ENCODE measurements around the gene KRTAP10-6. TPM values are rescaled to one million over a fixed set of nuclear protein-coding genes. Genes with fewer than 3 reads are reported as not detected.
"Not testable (repeated sequence)": the region's sequence is repeated elsewhere in the genome, so short reads cannot be mapped to it uniquely, and the experiment has no call there.

Gene KRTAP10-6
- total and polyA plus RNA-seq, 3 donors from 2014 or later = not detected

DNA sequence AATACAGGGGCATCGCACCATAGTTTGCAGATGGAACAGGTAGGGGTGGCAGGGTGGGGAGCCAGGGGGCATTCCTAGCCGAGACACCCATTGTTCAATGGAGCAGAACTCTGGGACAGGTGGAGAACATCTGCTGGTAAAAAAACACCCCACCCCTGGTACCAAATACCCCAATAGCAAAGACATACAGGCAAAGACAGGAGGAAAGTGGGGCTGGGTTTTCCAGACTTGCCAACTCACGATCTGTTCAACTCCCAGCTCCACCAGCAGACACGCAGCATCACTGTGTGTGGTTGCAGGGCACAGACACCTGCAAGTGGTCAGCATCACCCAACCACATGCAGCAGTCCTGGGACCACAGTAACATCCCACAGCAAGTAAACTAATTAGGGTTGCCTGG lies 19.2 kb upstream of the KRTAP10-6 start:
- H3K9me3 ChIP-seq = no peaks in the 10 kb centered on the region
- WGBS, 2 donors = 88 to 91% methylated on average over 4 of the region's 4 CpGs
- intact Hi-C loops (cut with DNase I; ENCODE audit: low total_unique reads) = no loop called here
- DNase-seq = no peak
- no peaks in the 10 kb centered on the region for H3K4me1 ChIP-seq
- H3K4me3 ChIP-seq = no peak overlapping the region
- no peaks in the 10 kb centered on the region for H3K36me3 ChIP-seq (ENCODE audit: low read depth, missing control alignments)
- no peak for TF ChIP-seq POLR2A (IDR thresholded peaks at IDR 0.05)
- TF ChIP-seq, protein P1, sequence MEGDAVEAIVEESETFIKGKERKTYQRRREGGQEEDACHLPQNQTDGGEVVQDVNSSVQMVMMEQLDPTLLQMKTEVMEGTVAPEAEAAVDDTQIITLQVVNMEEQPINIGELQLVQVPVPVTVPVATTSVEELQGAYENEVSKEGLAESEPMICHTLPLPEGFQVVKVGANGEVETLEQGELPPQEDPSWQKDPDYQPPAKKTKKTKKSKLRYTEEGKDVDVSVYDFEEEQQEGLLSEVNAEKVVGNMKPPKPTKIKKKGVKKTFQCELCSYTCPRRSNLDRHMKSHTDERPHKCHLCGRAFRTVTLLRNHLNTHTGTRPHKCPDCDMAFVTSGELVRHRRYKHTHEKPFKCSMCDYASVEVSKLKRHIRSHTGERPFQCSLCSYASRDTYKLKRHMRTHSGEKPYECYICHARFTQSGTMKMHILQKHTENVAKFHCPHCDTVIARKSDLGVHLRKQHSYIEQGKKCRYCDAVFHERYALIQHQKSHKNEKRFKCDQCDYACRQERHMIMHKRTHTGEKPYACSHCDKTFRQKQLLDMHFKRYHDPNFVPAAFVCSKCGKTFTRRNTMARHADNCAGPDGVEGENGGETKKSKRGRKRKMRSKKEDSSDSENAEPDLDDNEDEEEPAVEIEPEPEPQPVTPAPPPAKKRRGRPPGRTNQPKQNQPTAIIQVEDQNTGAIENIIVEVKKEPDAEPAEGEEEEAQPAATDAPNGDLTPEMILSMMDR (IDR thresholded peaks at IDR 0.05) = no peak
- H3K27ac ChIP-seq = no peak overlapping the region
- no peaks in the 10 kb centered on the region for H3K27me3 ChIP-seq

DNA sequence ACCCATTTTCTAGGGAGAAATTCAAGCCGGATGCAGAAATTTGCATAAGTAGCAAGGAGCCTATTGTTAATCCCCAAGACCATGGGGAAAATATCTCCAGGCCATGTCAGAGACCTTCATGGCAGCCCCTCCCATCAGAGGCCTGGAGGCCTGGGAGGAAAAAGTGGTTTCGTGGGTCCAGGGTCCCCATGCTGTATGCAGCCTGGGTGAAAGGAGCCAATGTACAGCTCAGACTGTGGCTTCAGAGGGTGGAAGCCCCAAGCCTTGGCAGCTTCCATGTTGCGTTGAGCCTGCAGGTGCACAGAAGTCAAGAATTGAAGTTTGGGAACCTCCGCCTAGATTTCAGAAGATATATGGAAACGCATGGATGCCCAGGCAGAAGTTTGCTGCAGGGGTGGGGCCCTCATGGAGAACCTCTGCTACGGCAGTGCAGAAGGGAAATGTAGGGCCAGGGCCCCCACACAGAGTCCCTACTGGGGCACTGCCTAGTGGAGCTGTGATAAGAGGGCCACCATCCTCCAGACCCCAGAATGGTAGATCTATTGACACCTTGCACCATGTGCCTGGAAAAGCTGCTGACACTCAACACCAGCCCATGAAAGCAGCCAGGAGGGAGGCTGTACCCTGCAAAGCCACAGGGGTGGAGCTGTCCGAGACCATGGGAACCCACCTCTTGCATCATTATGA lies 18.0 kb upstream of the KRTAP10-6 start:
- intact Hi-C loops (cut with DNase I; ENCODE audit: low total_unique reads); H3K4me1 ChIP-seq; H3K36me3 ChIP-seq (ENCODE audit: low read depth, missing control alignments); DNase-seq; H3K27ac ChIP-seq; H3K4me3 ChIP-seq; H3K9me3 ChIP-seq; H3K27me3 ChIP-seq: not testable (repeated sequence)
- WGBS, 2 donors = 91 to 97% methylated on average over 7 of the region's 7 CpGs

DNA sequence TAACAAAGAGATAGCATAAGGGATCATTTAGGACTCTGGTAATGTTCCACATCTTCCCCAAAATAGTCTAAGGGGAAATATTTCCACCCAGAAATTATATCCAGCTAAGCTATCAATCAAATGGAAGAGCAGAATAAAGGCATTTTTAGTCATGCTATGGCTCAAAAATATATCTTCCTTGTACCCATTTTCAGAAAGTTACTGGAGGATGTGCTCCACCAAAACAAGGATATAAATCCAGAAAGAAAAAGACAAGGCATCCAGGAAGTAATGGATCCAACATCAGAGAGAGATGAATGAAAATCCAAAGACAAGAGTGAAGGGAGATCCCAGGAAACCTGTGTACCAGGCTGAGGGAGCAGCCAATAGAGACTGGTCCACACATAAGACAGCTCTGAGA lies 16.9 kb upstream of the KRTAP10-6 start:
- H3K27me3 ChIP-seq = no peaks in the 10 kb centered on the region
- no peak overlapping the region for H3K27ac ChIP-seq
- no peaks in the 10 kb centered on the region for H3K4me1 ChIP-seq
- intact Hi-C loops (cut with DNase I; ENCODE audit: low total_unique reads) = no loop called here
- no peaks in the 10 kb centered on the region for H3K36me3 ChIP-seq (ENCODE audit: low read depth, missing control alignments)
- H3K4me3 ChIP-seq = no peak overlapping the region
- TF ChIP-seq, protein P1 (IDR thresholded peaks at IDR 0.05) = no peak
- TF ChIP-seq POLR2A (IDR thresholded peaks at IDR 0.05) = no peak
- DNase-seq = no peak
- H3K9me3 ChIP-seq = no peaks in the 10 kb centered on the region

DNA sequence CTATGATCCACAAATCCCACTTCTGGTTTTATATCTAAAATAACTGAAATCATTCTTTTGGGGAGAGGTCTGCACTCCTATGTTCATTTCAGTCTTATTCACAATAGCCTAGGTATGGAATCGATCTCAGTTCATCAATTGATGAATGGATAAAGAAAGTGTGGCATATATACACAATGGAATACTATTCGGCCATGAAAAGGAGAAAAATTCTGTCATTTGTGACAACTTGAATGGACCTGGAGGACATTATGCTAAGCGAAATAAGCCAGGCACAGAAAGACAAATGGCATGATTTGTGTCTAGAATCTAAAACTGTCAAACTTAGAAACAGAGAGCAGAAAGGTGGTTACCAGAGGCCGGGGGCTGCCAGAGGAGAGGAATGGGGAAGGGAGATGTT lies 14.2 kb upstream of the KRTAP10-6 start:
- WGBS, 2 donors = 81 to 86% methylated on average over 4 of the region's 4 CpGs
- no peak for TF ChIP-seq POLR2A (IDR thresholded peaks at IDR 0.05)
- TF ChIP-seq, protein P1 (IDR thresholded peaks at IDR 0.05) = no peak

DNA sequence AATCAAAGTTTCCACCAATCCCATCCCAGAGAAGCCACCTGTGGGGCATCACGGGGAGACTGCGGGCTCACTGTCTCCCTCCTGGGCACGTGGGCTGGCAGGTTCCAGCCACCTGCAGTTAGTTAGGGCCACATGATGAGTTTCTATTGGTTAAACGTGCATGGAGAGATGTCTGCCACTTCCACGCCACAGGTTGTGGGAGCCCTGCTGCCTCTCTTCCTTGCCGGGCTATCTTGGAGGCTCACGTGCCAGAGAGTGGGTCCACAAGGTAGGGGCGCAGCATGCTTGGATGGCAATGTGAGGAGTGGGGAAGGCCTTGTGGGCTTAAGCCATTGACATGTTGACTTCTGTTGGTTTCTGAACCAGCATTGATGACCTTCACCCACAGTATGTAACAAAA lies 11.6 kb upstream of the KRTAP10-6 start:
- no peak for DNase-seq
- H3K4me3 ChIP-seq = no peak overlapping the region
- no peaks in the 10 kb centered on the region for H3K27me3 ChIP-seq
- H3K36me3 ChIP-seq (ENCODE audit: low read depth, missing control alignments) = no peaks in the 10 kb centered on the region
- no peaks in the 10 kb centered on the region for H3K4me1 ChIP-seq
- WGBS, 2 donors = 89 to 91% methylated on average over 7 to 8 of the region's 8 CpGs
- no peak overlapping the region for H3K27ac ChIP-seq
- intact Hi-C loops (cut with DNase I; ENCODE audit: low total_unique reads) = no loop called here
- TF ChIP-seq, protein P1 (IDR thresholded peaks at IDR 0.05) = no peak
- no peak for TF ChIP-seq POLR2A (IDR thresholded peaks at IDR 0.05)
- H3K9me3 ChIP-seq = no peaks in the 10 kb centered on the region

More for the DNA sequence above, 14.2 kb upstream of the KRTAP10-6 start:
- no peaks in the 10 kb centered on the region for H3K9me3 ChIP-seq
- no peaks in the 10 kb centered on the region for H3K27me3 ChIP-seq
- no peak for DNase-seq
- H3K27ac ChIP-seq = no peak overlapping the region
- no peaks in the 10 kb centered on the region for H3K36me3 ChIP-seq (ENCODE audit: low read depth, missing control alignments)
- no peaks in the 10 kb centered on the region for H3K4me1 ChIP-seq
- H3K4me3 ChIP-seq = no peak overlapping the region
- intact Hi-C loops (cut with DNase I; ENCODE audit: low total_unique reads) = no loop called here

All from testis (tissue), 3 donors.